SW480 (cell line): ENCODE measurements around the gene CDK3.
"Not testable (repeated sequence)": the region's sequence is repeated elsewhere in the genome, so short reads cannot be mapped to it uniquely, and the experiment has no call there.

Experiments used
- DNase-seq: peaks from one replicate; pipeline ENCODE4 v3.0.0-alpha.2; 2016; ENCODE audit warnings: low spot score

CDK3 gene

DNA sequence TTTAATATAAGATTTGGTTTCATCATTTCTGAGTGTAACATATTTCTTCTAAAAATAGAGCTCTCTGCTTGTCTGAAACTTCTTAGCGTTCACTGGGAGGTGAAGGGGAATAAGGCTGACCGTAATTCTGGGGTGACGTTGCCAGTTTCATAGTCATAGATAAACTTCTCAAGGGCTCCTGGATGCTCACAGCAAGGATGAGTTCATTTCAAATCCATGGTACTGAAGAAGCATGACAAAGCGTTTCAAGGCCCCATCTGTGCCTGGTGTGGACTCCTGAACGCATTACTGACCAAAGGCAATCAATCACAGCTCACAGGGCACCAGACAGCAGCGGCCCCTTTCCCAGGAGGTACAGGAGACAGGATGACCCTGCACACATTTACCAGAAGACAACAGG is 38.5 kb downstream of the CDK3 start:
- DNase-seq, result no peak

- no peak for DNase-seq
These were observed 39.7 kb downstream of the CDK3 start for GRCh38 chr17:76040376-76040775.

- not testable (repeated sequence) for DNase-seq
These were observed 42.2 kb downstream of the CDK3 start for GRCh38 chr17:76042868-76043267.

- not testable (repeated sequence) for DNase-seq
These were observed 43.9 kb downstream of the CDK3 start for GRCh38 chr17:76044475-76045007.

DNA sequence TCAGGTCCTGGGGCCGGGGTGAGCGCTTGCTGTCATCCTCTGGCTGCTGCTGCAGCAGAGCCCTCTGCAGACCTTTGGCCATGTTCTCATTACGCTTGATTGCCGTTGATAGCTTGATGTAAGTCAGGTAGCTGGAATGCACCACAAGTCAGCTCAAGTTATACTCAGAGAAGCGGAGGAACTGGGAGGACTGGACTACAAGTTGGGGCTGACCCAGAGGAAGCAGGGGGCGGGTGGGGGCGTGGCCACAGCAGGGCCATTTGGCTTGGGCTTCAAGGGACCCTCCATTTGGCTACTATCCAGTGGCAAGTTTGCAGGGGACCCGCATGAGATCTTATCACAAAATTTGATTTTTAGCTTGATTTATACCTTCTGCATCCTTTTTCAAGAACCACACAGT is 45.4 kb downstream of the CDK3 start:
- DNase-seq, result no peak

- DNase-seq, result no peak
These were observed 47.5 kb downstream of the CDK3 start for GRCh38 chr17:76048025-76048605.

- DNase-seq, result peak; percentile 67
These were observed 48.1 kb downstream of the CDK3 start for GRCh38 chr17:76048711-76049110.

DNA sequence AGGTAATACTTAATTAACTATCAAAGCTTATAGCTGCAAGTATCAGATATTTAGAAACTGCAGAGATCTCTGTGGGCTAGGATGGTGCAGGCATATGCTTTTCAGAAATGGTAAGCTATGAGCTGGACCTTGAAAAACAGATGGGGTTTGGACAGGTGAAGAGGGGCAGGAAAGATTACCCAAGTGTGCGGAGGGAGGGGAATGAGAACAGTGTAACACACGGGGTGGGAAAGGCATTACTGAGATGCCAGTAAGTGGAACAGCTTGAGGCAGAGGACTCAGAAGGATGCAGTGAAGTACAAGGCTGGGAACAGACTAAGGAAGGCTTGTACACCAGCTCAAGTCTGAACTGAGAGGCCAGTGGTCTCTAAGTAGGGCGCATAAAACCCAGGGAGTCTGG is 48.6 kb downstream of the CDK3 start:
- no peak for DNase-seq

GRCh38 chr17:76049836-76050537 is 49.3 kb downstream of the CDK3 start:
- DNase-seq, result no peak

DNA sequence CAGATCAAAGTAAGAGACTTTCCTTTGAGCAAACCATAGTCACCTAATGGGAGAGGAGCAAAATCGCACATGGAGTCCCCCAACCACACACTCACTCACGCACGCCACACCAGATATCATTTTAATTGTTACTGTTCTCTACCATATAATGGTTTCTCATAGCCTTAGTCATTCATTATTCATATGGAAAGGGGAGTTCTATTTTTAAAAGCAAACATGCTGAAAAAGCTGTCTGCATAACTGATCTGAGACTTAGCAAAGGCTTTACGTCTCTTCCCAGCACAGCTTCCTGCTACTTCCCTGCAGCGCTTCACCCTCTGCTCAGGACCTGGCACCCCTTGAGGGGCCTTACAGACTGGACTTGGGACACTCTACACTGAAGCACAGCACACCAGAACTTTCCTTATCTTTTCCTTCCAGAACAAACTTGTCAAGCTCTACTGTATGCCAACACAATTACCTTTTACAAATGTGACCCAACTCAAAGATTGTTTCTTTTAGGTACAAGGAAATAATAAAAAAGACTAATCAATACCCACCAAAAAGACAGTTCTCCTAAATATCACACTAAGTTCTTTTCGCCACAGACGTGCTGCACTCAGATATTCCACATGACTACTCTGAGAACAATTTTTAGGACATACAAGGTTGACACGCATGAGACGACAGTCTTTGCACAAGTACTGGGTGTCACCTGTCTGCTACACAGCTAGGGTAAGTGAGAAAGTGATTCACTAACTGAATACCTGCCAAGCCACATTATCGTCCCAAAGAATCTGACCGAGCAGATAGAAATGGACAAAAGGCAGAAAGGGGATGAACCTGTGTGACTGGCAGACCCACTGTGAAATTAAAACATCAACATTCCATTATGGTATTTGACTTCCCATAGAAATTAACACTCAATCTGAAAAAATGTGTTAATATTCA is 50.1 kb downstream of the CDK3 start:
- no peak for DNase-seq

GRCh38 chr17:76051561-76051960 is 50.9 kb downstream of the CDK3 start:
- no peak for DNase-seq

DNA sequence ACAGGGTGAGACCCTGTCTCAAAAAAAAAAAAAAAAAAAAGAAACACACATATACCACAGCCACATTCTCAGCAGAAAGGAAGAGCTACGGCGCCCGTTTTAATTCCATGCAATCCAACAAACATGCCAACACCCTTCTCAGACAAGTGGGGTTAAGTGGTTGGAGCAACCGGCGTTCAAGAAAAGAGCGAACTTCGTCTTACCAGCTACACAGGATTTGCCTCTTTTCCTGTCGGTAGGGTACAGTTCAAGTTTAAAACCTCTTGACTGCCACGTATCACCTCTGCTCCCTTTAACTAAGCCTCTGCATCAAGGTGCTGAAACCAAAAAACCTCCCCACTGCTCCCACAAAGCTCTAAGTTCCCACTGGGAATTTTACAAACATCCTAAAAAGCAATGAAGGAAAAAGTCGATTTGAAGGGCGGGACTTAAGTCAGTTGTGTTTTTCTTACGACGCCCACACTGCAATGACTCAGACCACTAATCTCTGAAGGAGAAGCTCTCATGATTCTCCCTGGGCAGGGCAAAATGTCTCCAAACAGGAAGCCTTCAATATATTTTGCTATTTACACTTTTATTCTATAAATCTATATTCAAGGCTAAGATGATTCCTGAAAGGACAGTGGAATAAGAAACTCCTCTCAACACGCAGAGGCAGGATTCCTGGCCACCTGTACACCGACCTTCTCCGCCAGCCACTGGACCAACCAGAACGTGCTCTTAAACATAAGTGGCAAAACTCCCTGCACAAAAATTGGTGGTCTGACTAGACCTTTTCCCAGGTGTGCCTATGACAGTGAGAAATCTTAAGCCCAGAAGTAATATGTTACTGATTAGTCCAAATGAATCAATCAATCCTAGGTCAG is 52.8 kb downstream of the CDK3 start:
- DNase-seq, result peak; percentile 23

GRCh38 chr17:76054112-76054476 is 53.4 kb downstream of the CDK3 start:
- peak; percentile 28 for DNase-seq
